NCI-H748 treated with DMSO at 0.1 percent for 48 hours (cell line): Measurements from ENCODE around the gene PROSER3.

Experiments used
- DNase-seq: peaks from one replicate; lab custom pipeline; 2025; lab: John Stamatoyannopoulos, UW

Gene PROSER3

GRCh38 chr19:35776102-35776788, 18.3 kb downstream of the PROSER3 start:
- DNase-seq = no peak

- DNase-seq = no peak
Observed at GRCh38 chr19:35777086-35777841, 19.3 kb downstream of the PROSER3 start.

- no peak for DNase-seq
Observed at GRCh38 chr19:35777961-35778360, 20.0 kb downstream of the PROSER3 start.

DNA sequence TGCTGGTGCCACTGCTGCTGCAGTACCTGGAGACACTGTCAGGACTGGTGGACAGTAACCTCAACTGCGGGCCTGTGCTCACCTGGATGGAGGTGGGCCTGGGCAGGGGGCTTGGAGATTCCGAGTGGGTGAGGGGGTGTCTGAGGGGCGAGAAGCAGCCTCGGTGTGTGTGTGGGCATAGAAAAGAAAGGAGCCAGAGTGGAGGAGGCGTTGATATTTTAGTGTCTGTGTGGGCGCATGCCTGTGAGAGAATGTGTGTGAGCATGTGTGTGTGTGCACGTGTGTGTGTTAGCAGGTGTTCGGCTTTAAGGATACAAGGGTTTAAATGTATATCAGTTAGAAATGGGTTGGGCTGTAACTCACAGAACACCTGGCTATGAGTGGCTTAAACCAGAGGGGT, 21.1 kb downstream of the PROSER3 start:
- DNase-seq = no peak

GRCh38 chr19:35780058-35780457, 22.1 kb downstream of the PROSER3 start:
- no peak for DNase-seq

- DNase-seq = no peak
Observed at GRCh38 chr19:35780717-35781116, 22.7 kb downstream of the PROSER3 start.

DNA sequence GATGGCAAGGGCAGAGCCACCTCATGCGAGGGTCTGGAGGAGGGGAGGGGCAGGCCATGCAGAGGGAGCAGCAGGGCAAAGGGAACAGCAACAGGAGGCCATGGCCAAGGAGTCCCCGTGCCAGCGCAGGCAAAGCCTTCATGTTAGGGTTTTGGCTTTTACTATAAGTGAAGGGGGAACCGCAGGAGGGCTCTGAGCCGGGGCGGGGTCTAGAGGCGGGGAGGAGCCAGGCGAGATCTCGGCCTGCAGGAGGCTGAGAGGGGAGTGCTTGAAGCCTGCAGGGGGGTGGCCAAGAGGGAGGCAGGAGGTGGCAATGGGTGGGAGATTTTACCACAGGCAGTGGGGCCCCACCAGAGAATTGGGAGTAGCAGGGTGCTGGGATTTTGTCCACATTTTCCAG, 23.7 kb downstream of the PROSER3 start:
- no peak for DNase-seq

- no peak for DNase-seq
Observed at GRCh38 chr19:35782589-35782988, 24.6 kb downstream of the PROSER3 start.

- DNase-seq = no peak
Observed at GRCh38 chr19:35783469-35784434, 25.8 kb downstream of the PROSER3 start.

- no peak for DNase-seq
Observed at GRCh38 chr19:35784503-35785338, 26.7 kb downstream of the PROSER3 start.

- DNase-seq = no peak
Observed at GRCh38 chr19:35785339-35785627, 27.3 kb downstream of the PROSER3 start.

DNA sequence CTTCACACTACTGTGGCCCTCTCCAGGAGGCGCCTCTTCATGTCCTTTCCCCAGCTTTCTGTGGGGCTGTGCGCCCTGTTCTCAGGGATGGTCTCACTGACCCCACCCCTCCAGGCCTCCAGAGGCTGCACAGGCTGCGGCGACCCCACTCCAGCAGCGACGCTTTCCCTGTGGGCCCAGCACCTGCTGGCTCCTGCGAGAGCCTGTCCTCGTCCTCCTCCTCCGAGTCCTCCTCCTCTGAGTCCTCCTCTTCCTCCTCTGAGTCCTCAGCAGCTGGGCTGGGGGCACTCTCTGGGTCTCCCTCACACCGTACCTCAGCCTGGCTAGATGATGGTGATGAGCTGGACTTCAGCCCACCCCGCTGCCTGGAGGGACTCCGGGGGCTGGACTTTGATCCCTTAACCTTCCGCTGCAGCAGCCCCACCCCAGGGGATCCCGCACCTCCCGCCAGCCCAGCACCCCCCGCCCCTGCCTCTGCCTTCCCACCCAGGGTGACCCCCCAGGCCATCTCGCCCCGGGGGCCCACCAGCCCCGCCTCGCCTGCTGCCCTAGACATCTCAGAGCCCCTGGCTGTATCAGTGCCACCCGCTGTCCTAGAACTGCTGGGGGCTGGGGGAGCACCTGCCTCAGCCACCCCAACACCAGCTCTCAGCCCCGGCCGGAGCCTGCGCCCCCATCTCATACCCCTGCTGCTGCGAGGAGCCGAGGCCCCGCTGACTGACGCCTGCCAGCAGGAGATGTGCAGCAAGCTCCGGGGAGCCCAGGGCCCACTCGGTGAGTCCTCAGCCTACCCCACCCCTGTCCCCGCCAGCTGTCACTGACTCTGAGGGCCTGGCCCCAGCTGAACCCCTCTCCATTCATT, 28.6 kb downstream of the PROSER3 start:
- no peak for DNase-seq

- DNase-seq = no peak
Observed at GRCh38 chr19:35787227-35787799, 29.3 kb downstream of the PROSER3 start.

- no peak for DNase-seq
Observed at GRCh38 chr19:35788205-35788960, 30.4 kb downstream of the PROSER3 start.

DNA sequence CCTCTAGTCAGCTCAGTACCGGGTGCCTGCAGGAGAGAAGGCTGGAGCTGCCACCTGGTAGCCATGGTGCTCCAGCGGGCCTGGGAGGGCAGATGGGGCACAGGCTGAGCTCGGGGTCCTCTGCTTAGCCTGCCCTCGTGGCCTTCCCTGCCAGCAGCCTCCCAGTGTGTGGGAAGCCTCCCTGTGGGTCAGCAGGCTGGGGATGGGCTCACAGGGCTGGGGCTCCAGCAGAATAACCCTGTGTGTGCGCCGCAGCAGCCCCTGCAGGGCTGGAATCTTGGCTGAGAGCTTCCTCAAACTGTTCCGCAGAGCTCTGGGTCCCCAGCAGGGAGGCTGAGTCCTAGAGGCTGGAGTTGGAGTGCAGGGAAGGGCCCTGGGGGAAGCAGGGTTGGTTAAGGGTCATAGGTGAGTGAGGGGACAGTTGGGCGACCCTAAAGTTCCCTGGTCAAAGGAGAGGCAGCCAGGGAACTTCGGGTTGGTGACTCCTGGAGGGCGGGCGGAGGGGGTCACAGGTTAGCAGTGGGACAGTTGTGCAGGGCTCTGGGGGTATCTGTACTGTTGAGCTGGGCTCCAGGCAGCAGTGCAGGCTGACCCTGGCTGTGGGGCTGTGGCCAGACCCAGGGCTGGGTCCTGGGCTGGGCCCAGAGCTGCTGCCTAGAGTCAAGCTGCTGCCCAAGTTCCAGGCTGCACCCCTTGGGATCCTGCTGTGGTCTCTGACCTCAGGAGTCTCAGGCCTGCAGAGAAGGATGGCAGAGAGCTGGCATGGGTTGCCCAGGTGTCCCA, 31.4 kb downstream of the PROSER3 start:
- DNase-seq = no peak

- DNase-seq = no peak
Observed at GRCh38 chr19:35789978-35790944, 32.3 kb downstream of the PROSER3 start.

DNA sequence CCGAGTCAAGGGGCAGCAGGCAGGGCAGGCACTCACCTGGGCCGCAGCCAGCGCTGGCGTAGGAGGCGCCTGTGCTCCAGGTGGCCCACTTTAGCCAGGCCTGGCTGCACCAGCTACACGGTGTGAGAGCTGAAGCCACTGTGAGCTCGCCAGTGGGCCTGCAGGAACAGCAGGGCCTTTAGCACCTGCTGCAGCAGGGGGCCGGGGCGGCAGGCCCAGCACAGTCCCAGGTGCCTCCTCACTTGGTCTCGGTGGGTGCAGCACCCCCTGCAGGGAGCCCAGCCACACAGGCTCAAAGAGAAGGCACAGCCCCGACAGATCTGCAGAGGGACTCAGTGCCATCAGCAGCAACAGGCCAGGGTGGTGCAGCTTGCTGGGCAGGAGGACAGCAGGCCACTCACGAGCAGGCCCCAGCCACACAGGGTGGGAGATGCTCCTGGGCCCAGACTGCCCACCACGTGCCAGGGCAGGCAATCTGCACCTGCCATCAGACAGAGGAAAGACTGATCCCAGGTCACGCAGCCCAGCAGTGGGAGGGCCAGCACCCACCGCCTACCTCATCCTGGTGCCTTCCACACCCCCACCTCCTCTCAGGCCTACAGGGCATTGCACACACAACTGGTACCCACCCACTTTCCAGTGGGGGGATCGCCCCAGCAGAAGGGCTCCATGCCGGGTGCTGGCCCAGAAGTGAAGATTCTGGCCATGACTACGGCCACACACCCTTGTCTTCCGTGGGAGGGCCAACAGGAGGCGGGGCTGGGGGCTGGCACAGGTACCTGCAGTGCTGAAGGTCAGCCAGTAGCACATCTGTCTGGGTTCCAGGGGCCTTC, 33.2 kb downstream of the PROSER3 start:
- DNase-seq = no peak
